ENCODE measurements around the gene RETREG1.

RETREG1 gene

GRCh38 chr5:16585041-16585667 is 31.6 kb downstream of the RETREG1 start:
- FAIRE-seq (no peak), DNase-seq (ENCODE audit: low spot score) (peak; percentile 42)

- FAIRE-seq = no peak
- no peak for DNase-seq (ENCODE audit: low spot score)
Observed at GRCh38 chr5:16582081-16582480, 34.7 kb downstream of the RETREG1 start.

DNA sequence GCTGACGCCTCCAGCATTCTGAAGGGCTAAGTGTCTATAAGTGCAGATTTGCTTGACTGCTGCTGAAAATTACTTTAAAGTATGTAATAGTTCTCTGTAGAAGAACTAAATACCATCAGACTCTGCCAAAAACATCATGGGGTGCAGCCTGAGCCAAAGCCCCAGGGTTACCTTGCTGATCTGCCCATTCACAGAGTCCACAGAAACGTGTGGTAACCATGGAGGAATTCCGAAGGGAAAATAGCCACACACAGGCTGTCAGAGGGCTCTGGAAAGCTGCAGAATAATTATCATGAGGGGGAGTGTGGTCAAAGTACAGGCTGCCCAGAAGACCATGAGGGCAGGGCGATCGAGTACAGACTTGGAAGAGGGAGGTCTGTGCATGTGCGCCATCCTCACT is 36.4 kb downstream of the RETREG1 start:
- no peak for DNase-seq (ENCODE audit: low spot score)
- no peak for FAIRE-seq

GRCh38 chr5:16579142-16579847 is 37.5 kb downstream of the RETREG1 start:
- no peak for DNase-seq (ENCODE audit: low spot score)
- FAIRE-seq = no peak

DNA sequence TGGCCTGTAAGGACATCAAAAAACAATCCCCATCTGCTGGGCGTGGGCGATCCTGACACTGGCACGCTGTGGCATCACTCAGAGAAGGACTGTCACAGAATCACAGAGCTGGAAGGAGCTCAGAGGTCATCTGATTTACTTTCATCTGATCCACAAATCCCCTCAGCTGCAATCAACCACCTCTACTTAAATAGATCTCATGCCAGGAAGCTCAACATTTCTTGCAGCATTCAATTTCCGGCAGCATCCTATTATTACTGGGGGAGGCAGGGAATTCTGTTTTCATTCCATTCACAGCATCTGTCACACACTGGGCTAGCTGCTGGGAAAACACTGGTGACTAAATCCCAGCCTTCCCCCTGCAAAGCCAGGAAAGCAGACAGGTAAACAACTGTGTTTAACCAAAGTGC is 38.3 kb downstream of the RETREG1 start:
- FAIRE-seq = no peak
- DNase-seq (ENCODE audit: low spot score) = no peak

- DNase-seq (ENCODE audit: low spot score) = no peak
- FAIRE-seq = no peak
Observed at GRCh38 chr5:16577677-16578076, 39.1 kb downstream of the RETREG1 start.

- no peak for FAIRE-seq
- peak; percentile 36 for DNase-seq (ENCODE audit: low spot score)
Observed at GRCh38 chr5:16574789-16575721, 41.7 kb downstream of the RETREG1 start.

DNA sequence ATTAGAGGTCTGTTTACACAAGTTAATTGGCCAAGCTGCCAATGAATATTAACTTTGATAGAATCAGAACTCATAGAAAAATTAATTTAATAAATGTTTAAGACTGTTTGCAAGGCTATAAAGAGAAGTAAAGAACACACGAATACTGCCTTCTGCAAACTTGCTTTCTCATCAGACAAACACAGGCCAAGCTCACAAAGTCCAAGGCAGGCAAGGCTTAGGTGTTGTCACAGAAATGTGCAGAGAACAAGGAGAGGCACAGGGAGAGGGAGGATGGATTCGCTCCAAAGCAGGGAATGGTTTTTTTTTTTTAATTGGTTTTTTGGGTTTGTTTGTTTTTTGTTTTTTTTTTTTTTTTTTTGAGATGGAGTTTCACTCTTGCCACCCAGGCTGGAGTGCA is 43.4 kb downstream of the RETREG1 start:
- DNase-seq (ENCODE audit: low spot score) = no peak
- no peak for FAIRE-seq

DNA sequence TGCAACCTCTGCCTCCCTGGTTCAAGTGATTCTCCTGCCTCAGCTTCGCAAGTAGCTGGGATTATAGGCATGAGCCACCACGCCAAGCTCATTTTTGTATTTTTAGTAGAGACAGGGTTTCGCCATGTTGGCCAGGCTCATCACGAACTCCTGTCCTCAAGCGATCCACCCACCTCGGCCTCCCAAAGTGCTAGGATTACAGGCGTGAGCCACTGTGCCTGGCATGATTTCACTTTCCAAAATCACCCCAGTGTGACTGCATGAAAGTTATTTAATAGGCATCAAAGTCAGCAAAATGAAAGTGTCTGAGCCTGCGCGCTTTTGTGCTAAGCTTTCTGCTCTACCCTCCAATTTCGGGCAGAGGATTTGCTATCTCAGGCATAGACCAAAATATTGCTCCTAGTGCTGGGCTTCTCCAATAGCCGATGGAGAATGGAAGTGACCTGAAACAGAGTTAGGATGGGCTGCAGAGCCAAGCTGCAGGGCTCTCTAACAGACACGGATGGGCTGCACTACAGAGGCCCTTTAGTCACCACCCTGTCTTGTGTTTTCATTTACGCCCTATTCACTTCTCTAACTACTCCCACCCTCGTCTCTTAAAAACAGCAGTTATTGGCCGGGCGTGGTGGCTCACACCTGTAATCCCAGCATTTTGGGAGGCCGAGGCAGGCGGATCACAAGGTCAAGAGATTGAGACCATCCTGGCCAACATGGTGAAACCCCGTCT is 44.3 kb downstream of the RETREG1 start:
- DNase-seq (ENCODE audit: low spot score) (no peak), FAIRE-seq (no peak)

- DNase-seq (ENCODE audit: low spot score) (no peak), FAIRE-seq (no peak)
Observed at GRCh38 chr5:16571016-16571415, 45.8 kb downstream of the RETREG1 start.

DNA sequence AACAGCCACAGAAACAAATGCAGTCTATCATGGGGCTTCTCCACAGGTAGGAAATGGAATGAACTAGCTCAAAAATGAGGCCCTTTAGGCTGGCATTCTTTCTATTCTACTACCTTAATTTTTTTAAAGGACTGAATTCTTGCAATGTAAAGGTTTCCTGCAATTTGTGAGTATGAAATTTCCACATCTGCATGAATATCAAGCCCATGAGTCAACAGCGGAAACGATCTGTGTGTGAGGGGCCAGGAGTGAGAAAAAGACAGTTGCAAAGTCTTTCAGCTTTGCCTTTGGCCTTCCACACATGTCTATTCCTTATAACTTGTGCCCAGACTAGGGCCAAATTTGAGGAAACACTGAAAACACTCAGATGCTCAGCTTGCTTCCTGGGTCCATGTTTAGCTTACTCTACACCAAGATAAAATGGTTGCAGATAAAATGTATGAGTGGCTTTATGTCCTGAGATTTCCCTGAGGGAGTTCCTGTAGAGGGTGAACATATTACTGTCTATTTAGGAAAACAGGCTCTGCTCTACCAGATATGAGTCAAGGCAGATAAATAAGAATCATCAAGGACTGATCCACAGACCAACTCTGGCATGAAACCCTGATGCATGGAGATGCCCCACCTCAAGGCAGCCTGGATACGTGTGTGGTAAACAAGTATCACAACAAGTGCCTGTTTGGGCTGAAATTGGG is 46.5 kb downstream of the RETREG1 start:
- FAIRE-seq (no peak), DNase-seq (ENCODE audit: low spot score) (no peak)

GRCh38 chr5:16568875-16569580 is 47.8 kb downstream of the RETREG1 start:
- FAIRE-seq = peak; percentile 63
- peak; percentile 85 for DNase-seq (ENCODE audit: low spot score)

DNA sequence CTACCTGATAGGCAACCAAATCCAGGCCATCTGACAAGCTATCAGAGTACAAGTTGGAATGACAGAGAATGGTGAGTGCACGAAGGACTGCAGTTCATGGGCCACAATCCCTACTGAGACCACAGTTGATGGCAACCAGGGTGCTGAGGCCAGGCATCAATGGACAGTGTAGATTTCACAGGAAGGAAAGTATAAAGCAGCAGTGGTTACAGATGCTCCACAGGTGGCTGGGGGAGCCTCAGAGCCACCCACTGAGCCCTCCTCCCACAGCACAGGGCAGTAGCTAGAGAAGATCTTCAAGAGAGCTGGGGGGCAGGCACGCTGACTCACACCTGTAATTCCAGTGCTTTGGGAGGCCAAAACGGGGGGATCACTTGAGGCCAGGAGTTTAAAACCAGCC is 49.4 kb downstream of the RETREG1 start:
- FAIRE-seq (peak; percentile 20), DNase-seq (ENCODE audit: low spot score) (no peak)

GRCh38 chr5:16565118-16565517 is 51.7 kb downstream of the RETREG1 start:
- DNase-seq (ENCODE audit: low spot score) = no peak

GRCh38 chr5:16564248-16564867 is 52.4 kb downstream of the RETREG1 start:
- DNase-seq (ENCODE audit: low spot score) (no peak), FAIRE-seq (no peak)

More at GRCh38 chr5:16565118-16565517, 51.7 kb downstream of the RETREG1 start:
- FAIRE-seq = no peak

- FAIRE-seq (no peak), DNase-seq (ENCODE audit: low spot score) (no peak)
Observed at GRCh38 chr5:16563686-16564085, 53.1 kb downstream of the RETREG1 start.

DNA sequence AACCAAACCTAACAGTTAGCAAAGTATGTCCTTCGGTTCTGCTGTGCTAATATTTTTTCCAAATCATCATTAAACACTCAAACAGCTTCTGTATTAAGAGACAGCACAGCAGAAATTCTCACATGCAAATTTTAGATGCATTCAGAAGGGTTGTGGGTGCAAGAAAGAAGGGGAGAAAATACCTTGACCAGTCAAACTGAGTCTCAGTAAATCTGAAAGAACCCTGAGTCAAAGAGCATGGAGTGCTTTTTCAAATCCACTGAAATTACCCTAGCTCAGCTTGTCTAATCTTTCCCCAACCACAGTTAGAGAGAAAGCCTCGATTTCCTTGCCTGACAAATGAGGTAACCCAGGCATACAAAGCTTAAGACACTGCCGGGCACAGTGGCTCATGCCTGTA is 55.1 kb downstream of the RETREG1 start:
- DNase-seq (ENCODE audit: low spot score) (no peak), FAIRE-seq (no peak)

DNA sequence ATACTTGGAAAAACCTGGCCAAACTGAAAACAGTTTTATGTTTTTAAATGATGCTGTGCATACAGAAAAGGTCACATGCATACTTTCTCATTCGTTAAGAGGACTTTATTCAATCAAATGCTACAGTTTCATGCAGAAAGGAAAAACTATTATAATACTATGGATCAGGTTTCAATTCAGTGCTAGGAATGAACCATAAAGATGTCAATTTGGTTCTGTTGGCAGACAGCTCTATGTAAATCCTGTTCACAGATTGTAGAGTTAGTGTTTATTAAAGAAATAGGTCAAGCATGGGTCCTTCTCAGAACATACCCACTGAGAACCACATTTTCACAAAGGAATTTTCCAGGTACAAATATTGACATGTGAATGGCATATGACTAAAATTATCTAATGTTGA is 57.1 kb downstream of the RETREG1 start:
- DNase-seq (ENCODE audit: low spot score) (no peak), FAIRE-seq (no peak)

DNA sequence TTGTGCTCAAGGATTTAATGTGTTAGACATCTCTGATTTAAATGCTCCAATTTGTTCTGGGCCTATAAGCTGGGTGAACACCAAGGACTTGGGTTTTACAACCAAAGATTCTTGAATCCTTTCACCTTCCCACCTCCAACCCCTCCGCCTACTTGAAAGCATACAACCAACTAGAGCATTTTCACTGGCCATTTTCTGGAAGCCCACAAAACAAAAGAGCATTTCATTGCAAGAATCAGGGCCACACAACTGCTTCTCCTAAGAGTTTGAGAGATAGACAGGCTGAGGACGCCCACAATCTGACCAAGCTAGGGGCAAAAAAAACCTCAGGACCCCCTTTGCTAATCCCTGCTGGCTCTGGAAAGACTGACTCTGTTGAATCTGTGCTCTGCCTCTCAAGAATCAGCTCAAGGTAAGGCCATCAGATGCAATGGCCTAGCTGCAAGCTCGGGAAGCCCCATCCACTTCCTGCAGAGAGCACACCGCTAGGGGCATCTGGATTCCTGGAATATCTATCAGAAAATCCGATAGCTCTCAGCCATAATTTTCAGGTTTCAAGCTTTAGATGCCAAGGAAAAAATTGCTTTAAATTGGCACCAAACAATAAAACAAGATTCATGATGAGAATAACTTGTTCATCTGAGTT is 57.7 kb downstream of the RETREG1 start:
- no peak for FAIRE-seq
- DNase-seq (ENCODE audit: low spot score) = no peak
